Measurements from ENCODE around the gene ZNF618. TPM values are rescaled to one million over a fixed set of nuclear protein-coding genes. Genes with fewer than 3 reads are reported as not detected.

Gene ZNF618
- total RNA-seq, 2 experiments from 2014 or later = 0.22 to 0.27 TPM

DNA sequence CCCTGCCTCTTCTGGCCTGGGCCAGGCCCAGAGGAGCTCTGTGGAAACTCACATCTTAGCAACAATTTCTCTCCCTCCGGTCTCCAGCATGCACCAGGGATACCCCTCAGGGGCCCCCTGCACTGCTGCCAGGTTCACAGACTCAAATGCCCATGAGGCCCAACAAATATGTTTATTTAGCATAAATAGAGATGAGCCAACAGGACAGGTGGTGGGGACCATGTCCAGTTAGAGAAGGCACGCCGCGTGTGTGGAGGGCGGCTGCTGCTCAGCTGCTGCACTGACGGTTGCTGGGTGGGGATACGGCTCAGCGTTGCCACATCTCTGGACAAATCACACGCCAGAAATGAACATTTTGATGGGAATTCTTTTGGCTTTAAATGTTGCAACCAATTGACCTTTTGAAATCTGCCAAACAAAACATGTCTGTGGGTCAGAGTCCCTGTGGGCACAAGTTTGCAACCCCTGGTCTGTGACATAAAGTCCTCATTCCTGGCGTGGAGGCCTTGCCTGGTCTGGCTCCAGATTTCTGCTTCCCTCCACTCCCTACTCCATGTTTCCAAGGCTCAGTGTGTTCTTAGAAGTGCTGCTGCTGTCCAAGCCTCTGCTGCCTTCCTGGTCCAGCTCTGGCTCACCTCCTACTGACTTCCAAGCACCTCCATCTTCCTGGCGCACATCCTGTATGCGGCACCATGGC, 113.1 kb downstream of the ZNF618 start:
- H3K27me3 Mint-ChIP-seq = no peaks in the 10 kb centered on the region
- no peak overlapping the region for H3K27ac Mint-ChIP-seq
- H3K4me1 Mint-ChIP-seq (ENCODE audit: low read depth) = peaks cover 8% of the 10 kb centered on the region
- ATAC-seq (no peak), DNase-seq (no peak)
- H3K9me3 Mint-ChIP-seq = no peaks in the 10 kb centered on the region
- intact Hi-C loops (cut with micrococcal nuclease) = no loop called here
- TF ChIP-seq, protein P1, sequence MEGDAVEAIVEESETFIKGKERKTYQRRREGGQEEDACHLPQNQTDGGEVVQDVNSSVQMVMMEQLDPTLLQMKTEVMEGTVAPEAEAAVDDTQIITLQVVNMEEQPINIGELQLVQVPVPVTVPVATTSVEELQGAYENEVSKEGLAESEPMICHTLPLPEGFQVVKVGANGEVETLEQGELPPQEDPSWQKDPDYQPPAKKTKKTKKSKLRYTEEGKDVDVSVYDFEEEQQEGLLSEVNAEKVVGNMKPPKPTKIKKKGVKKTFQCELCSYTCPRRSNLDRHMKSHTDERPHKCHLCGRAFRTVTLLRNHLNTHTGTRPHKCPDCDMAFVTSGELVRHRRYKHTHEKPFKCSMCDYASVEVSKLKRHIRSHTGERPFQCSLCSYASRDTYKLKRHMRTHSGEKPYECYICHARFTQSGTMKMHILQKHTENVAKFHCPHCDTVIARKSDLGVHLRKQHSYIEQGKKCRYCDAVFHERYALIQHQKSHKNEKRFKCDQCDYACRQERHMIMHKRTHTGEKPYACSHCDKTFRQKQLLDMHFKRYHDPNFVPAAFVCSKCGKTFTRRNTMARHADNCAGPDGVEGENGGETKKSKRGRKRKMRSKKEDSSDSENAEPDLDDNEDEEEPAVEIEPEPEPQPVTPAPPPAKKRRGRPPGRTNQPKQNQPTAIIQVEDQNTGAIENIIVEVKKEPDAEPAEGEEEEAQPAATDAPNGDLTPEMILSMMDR (IDR thresholded peaks at IDR 0.05) = no peak
- H3K36me3 Mint-ChIP-seq (ENCODE audit: low read depth) = no peaks in the 10 kb centered on the region
- ChIA-PET POLR2A (no interaction called here), CTCF (no interaction called here)
- H3K4me3 Mint-ChIP-seq = no peak overlapping the region

- Mint-ChIP-seq H3K27ac (no peak overlapping the region), H3K9me3 (no peaks in the 10 kb centered on the region), H3K27me3 (no peaks in the 10 kb centered on the region), H3K4me1 (ENCODE audit: low read depth) (peaks cover 8% of the 10 kb centered on the region), H3K36me3 (ENCODE audit: low read depth) (no peaks in the 10 kb centered on the region), H3K4me3 (no peak overlapping the region)
- intact Hi-C loops (cut with micrococcal nuclease) = no loop called here
- ATAC-seq (no peak), DNase-seq (no peak)
- CTCF ChIA-PET = no interaction called here
- TF ChIP-seq, protein P1 (IDR thresholded peaks at IDR 0.05) = no peak
- POLR2A ChIA-PET = no interaction called here
Measured at GRCh38 chr9:113989714-113990569, 113.8 kb downstream of the ZNF618 start.

GRCh38 chr9:113990570-113990907, 114.4 kb downstream of the ZNF618 start:
- CTCF ChIA-PET = no interaction called here
- no peak for ATAC-seq

GRCh38 chr9:113990975-113991471, 114.9 kb downstream of the ZNF618 start:
- Mint-ChIP-seq H3K4me1 (ENCODE audit: low read depth) (peaks cover 8% of the 10 kb centered on the region), H3K27me3 (no peaks in the 10 kb centered on the region), H3K36me3 (ENCODE audit: low read depth) (no peaks in the 10 kb centered on the region), H3K27ac (no peak overlapping the region), H3K9me3 (no peaks in the 10 kb centered on the region), H3K4me3 (no peak overlapping the region)
- ChIA-PET POLR2A (no interaction called here), CTCF (no interaction called here)
- DNase-seq (no peak), ATAC-seq (no peak)
- intact Hi-C loops (cut with micrococcal nuclease) = no loop called here
- TF ChIP-seq, protein P1 (IDR thresholded peaks at IDR 0.05) = no peak

More at GRCh38 chr9:113990570-113990907, 114.4 kb downstream of the ZNF618 start:
- H3K27me3 Mint-ChIP-seq = no peaks in the 10 kb centered on the region
- H3K4me3 Mint-ChIP-seq = no peak overlapping the region
- DNase-seq = no peak
- H3K9me3 Mint-ChIP-seq = no peaks in the 10 kb centered on the region
- TF ChIP-seq, protein P1 (IDR thresholded peaks at IDR 0.05) = no peak
- no peaks in the 10 kb centered on the region for H3K36me3 Mint-ChIP-seq (ENCODE audit: low read depth)
- POLR2A ChIA-PET = no interaction called here
- no peak overlapping the region for H3K27ac Mint-ChIP-seq
- peaks cover 8% of the 10 kb centered on the region for H3K4me1 Mint-ChIP-seq (ENCODE audit: low read depth)
- intact Hi-C loops (cut with micrococcal nuclease) = no loop called here

DNA sequence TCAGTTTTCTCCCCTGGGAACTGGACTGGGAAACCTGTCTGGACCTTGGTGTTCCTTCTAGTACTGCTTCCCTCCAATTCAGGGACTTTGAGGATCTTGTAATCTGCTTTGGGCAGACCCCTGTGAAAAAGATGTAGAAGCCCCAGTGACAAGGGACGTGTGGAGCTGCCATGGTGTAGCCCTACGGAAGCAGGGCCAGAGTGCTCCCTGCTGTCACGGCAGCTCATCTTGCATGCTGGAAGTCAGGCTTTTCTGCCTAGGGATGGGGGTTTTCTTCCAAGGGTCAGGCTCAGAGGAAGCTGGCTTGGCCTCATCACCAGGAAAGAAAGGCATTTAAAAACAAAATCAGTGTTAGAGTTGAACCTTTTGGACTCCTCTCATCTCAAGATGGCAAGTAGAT, 115.6 kb downstream of the ZNF618 start:
- Mint-ChIP-seq H3K27ac (no peak overlapping the region), H3K27me3 (no peaks in the 10 kb centered on the region), H3K4me3 (no peak overlapping the region), H3K9me3 (no peaks in the 10 kb centered on the region), H3K4me1 (ENCODE audit: low read depth) (peaks cover 8% of the 10 kb centered on the region), H3K36me3 (ENCODE audit: low read depth) (no peaks in the 10 kb centered on the region)
- ATAC-seq = no peak
- TF ChIP-seq, protein P1 (IDR thresholded peaks at IDR 0.05) = no peak
- POLR2A ChIA-PET = no interaction called here
- CTCF ChIA-PET = interaction anchor here (1.2 kb wide), 1 partner anchor 310 kb away, joined by 3 read pairs; no protein-coding TSS in a partner anchor
- no peak for DNase-seq
- intact Hi-C loops (cut with micrococcal nuclease) = no loop called here
